ENCODE data around the gene CARD19. TPM values are rescaled to one million over a fixed set of nuclear protein-coding genes. Genes with fewer than 3 reads are reported as not detected.
"Not testable (repeated sequence)": the region's sequence is repeated elsewhere in the genome, so short reads cannot be mapped to it uniquely, and the experiment has no call there.

The CARD19 gene
- total RNA-seq, 1 donor from 2014 or later, result 35.8 TPM

DNA sequence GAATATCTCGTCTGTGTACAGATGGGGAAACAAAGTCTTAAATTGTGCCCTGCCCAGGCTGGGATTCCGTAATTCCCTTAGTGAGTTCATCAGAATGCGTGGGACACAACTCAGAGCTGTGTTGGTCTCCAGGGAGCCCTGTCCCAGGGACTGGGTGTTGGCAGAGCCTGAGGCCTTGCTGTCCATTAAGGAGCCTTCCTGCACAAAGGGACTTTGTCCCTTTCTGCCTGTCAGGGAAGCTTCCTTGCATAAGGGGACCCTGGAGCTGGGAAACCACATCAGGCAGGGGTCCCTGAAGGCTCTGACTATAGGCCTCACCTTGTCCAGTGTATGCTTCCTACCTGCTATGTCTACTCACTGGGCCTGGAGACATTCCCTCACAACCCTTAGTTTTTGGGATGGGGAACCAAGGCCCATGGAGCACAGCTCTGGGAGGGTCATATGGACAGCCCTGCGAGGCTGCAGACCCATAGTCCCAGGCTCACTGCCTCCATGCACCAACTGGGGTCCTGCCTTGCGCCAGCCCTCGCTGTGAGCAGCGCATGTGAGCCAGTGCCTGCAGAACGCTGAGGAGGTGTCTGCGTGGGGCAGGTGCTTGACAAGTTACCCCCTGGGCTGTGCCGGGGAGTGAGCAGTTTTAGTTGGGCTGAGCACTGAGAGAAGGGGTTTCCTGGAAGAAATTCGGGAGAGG is 1.6 kb downstream of the CARD19 start:
- peak overlapping the region; percentile 92 for H3K27ac Mint-ChIP-seq (ENCODE audit: unreplicated experiment)
- peaks cover 42% of the 10 kb centered on the region for H3K4me1 Mint-ChIP-seq (ENCODE audit: unreplicated experiment)
- peaks cover 4% of the 10 kb centered on the region for H3K9me3 Mint-ChIP-seq (ENCODE audit: unreplicated experiment)
- no peak for DNase-seq (ENCODE audit: extremely low spot score, unreplicated experiment)
- no peaks in the 10 kb centered on the region for H3K27me3 Mint-ChIP-seq (ENCODE audit: unreplicated experiment)
- H3K36me3 Mint-ChIP-seq (ENCODE audit: unreplicated experiment), result peaks cover 5% of the 10 kb centered on the region
- TF ChIP-seq, protein P1, sequence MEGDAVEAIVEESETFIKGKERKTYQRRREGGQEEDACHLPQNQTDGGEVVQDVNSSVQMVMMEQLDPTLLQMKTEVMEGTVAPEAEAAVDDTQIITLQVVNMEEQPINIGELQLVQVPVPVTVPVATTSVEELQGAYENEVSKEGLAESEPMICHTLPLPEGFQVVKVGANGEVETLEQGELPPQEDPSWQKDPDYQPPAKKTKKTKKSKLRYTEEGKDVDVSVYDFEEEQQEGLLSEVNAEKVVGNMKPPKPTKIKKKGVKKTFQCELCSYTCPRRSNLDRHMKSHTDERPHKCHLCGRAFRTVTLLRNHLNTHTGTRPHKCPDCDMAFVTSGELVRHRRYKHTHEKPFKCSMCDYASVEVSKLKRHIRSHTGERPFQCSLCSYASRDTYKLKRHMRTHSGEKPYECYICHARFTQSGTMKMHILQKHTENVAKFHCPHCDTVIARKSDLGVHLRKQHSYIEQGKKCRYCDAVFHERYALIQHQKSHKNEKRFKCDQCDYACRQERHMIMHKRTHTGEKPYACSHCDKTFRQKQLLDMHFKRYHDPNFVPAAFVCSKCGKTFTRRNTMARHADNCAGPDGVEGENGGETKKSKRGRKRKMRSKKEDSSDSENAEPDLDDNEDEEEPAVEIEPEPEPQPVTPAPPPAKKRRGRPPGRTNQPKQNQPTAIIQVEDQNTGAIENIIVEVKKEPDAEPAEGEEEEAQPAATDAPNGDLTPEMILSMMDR (IDR thresholded peaks at IDR 0.05), result no peak
- H3K4me3 Mint-ChIP-seq (ENCODE audit: unreplicated experiment), result peak overlapping the region; percentile 79

DNA sequence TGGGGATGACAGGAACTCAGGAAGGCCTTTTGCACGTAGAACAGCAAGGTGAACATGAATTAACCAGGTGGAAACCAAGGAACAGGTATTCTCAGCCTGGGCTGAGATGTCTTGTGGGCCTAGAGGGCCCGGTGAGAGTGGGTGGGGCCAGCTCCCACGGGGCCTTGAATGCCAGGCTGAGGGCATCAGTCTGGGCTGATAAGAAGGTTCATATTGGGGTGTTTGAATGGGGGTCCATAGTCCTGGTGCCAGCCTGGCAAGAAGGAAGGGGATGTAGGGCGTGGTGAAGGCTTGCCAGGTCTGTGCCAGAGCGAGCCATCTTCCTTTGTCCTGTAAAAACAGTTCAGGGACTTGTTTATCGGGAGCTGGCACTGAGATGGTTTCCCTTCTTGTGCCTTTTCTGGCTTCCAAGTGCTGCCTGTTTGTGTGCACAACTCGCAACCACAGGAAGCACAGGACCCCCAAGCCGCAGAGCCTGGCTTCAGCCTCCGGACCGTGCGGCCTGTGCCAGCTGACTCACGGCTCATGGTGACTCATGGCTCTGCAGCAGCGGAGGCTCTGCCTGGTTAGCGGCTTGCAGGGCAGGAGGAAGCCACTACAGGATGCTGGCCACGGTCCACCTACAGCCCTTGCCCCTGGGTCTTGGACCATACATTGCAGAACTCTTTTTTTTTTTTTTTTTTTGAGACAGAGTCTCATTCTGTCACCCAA is 2.4 kb downstream of the CARD19 start:
- DNase-seq (ENCODE audit: extremely low spot score, unreplicated experiment), result peak; percentile 94
- peak overlapping the region; percentile 92 for H3K27ac Mint-ChIP-seq (ENCODE audit: unreplicated experiment)
- peaks cover 39% of the 10 kb centered on the region for H3K4me1 Mint-ChIP-seq (ENCODE audit: unreplicated experiment)
- peaks cover 5% of the 10 kb centered on the region for H3K9me3 Mint-ChIP-seq (ENCODE audit: unreplicated experiment)
- peak overlapping the region; percentile 79 for H3K4me3 Mint-ChIP-seq (ENCODE audit: unreplicated experiment)
- H3K36me3 Mint-ChIP-seq (ENCODE audit: unreplicated experiment), result peaks cover 10% of the 10 kb centered on the region
- TF ChIP-seq, protein P1 (IDR thresholded peaks at IDR 0.05), result no peak
- H3K27me3 Mint-ChIP-seq (ENCODE audit: unreplicated experiment), result no peaks in the 10 kb centered on the region

DNA sequence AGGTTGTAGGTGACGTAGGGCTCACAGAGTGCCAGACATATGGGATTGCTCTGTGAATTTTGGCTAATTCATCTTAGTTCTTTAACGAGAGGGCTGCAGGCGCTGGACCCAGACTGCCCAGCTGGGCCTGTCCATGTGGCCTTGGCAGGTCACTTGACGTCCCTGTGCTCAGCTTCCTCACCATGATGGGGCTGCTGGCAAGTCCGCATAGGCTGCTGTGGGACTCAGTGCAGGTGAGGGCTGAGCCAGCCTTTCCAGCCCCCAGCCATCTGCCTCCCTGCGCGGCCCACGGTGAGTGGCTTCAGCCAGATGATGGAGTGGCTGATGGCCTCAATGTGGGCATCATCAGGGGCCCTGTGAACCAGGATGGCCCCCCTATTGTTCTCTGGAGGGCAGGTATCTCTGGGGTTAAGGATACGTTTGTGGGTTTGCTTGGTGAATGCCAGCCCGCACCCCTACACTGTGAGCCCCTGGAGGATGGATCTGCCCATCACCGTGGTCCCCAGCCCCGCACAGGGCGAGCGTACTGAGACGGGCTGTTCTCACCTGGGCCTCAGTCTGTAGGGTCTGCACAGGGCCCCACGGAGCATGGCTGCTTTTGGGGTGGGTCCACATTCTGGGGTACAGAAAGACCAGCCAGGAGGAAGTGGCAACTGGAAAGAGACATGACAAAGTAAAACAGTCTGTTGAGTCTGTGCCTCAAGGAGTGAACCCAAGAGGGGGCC is 3.7 kb downstream of the CARD19 start:
- no peak for DNase-seq (ENCODE audit: extremely low spot score, unreplicated experiment)
- Mint-ChIP-seq H3K4me3 (ENCODE audit: unreplicated experiment) (no peak overlapping the region), H3K9me3 (ENCODE audit: unreplicated experiment) (peaks cover 15% of the 10 kb centered on the region), H3K27me3 (ENCODE audit: unreplicated experiment) (no peaks in the 10 kb centered on the region), H3K27ac (ENCODE audit: unreplicated experiment) (peak overlapping the region; percentile 92), H3K36me3 (ENCODE audit: unreplicated experiment) (peaks cover 20% of the 10 kb centered on the region), H3K4me1 (ENCODE audit: unreplicated experiment) (peaks cover 32% of the 10 kb centered on the region)
- TF ChIP-seq, protein P1 (IDR thresholded peaks at IDR 0.05), result no peak

DNA sequence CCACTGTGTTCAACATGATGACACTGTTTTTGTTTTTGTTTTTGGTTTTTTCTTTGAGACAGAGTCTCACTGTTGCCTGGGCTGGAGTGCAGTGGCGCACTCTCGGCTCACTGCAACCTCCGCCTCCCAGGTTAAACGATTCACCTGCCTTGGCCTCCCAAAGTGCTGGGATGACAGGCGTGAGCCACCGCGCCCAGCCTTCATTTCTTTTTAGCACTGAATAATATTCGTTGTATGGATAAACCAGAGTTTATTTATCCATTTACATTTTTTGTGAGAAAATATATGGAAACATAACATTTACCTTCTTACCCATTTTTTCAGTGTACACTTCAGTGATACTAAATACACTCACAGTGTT is 4.2 kb downstream of the CARD19 start:
- Mint-ChIP-seq H3K27ac (ENCODE audit: unreplicated experiment) (no peak overlapping the region), H3K9me3 (ENCODE audit: unreplicated experiment) (peaks cover 15% of the 10 kb centered on the region), H3K27me3 (ENCODE audit: unreplicated experiment) (no peaks in the 10 kb centered on the region), H3K4me3 (ENCODE audit: unreplicated experiment) (no peak overlapping the region), H3K36me3 (ENCODE audit: unreplicated experiment) (peaks cover 22% of the 10 kb centered on the region), H3K4me1 (ENCODE audit: unreplicated experiment) (peaks cover 29% of the 10 kb centered on the region)
- DNase-seq (ENCODE audit: extremely low spot score, unreplicated experiment), result no peak
- TF ChIP-seq, protein P1 (IDR thresholded peaks at IDR 0.05), result no peak

DNA sequence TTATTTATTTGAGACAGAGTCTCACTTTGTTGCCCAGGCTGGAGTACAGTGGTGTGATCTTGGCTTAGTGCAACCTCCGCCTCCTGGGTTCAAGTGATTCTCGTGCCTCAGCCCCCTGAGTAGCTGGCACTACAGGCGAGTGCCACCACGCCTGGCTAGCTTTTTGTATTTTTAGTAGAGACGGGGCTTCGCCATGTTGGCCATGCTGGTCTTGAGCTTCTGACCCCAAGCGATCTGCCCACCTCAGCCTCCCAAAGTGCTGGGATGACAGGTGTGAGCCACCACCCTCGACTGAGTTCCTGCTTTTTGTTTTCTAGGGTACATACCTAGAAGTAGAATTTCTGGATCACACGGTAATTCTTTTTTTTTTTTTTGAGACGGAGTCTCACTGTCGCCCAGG is 5.1 kb downstream of the CARD19 start:
- H3K4me1 Mint-ChIP-seq (ENCODE audit: unreplicated experiment), result peaks cover 29% of the 10 kb centered on the region
- not testable (repeated sequence) for H3K27ac Mint-ChIP-seq (ENCODE audit: unreplicated experiment); H3K27me3 Mint-ChIP-seq (ENCODE audit: unreplicated experiment); H3K4me3 Mint-ChIP-seq (ENCODE audit: unreplicated experiment); DNase-seq (ENCODE audit: extremely low spot score, unreplicated experiment)
- peaks cover 15% of the 10 kb centered on the region for H3K9me3 Mint-ChIP-seq (ENCODE audit: unreplicated experiment)
- peaks cover 22% of the 10 kb centered on the region for H3K36me3 Mint-ChIP-seq (ENCODE audit: unreplicated experiment)
